Stomach (tissue), 9 donors: ENCODE data around the gene ENDOG. TPM values are rescaled to one million over a fixed set of nuclear protein-coding genes. Genes with fewer than 3 reads are reported as not detected.

Experiments
- DNase-seq, 2 donors: peaks; one replicate each; pipeline versions ENCODE4 v3.0.0 to v3.0.0-alpha.2; 2013 to 2019
- H3K27ac ChIP-seq, 5 donors: fragments of 200-600 bp in 4 of 5; sonication (generic) in 4 of 5; one replicate each; pipeline ENCODE4 v1.5.1; 2013 to 2019; ENCODE audit warnings: mild to moderate bottlenecking in 1 of 5, moderate library complexity in 1 of 5
- H3K27me3 ChIP-seq, 3 donors: fragments of 200-600 bp; sonication (generic); one replicate each; pipeline ENCODE4 v1.5.1; 2017 to 2019; ENCODE audit warnings: mixed run types in 1 of 3
- H3K36me3 ChIP-seq, 4 donors: fragments of 200-600 bp; sonication (generic); 1 replicate in 3 of 4; 2 replicates in 1 of 4; pipeline ENCODE4 v1.5.1; 2016 to 2019
- H3K4me1 ChIP-seq, 4 donors: fragments of 200-600 bp; sonication (generic); one replicate each; pipeline ENCODE4 v1.5.1; 2016 to 2019
- H3K4me3 ChIP-seq, 4 donors: fragments of 200-600 bp; sonication (generic) in 3 of 4; one replicate each; pipeline ENCODE4 v1.5.1; 2016 to 2019; ENCODE audit warnings: mild to moderate bottlenecking in 1 of 4
- H3K9me3 ChIP-seq, 4 donors: fragments of 200-600 bp; sonication (generic); one replicate each; pipeline ENCODE4 v1.5.1; 2016 to 2019
- EP300 ChIP-seq: sonication (generic); formaldehyde crosslinking; IDR thresholded peaks from one replicate; pipeline ENCODE4 v1.6.1; 2017; ENCODE audit warnings: antibody characterized with exemption
- POLR2A ChIP-seq, 4 donors: fragments of 450-650 bp; IDR thresholded peaks; one replicate each; pipeline ENCODE4 v1.6.1; 2016; ENCODE audit warnings: antibody characterized with exemption in 4 of 4, control low read depth in 2 of 4, mild to moderate bottlenecking in 1 of 4, moderate library complexity in 1 of 4
- POLR2AphosphoS5 ChIP-seq, 3 donors: sonication (generic); formaldehyde crosslinking; IDR thresholded peaks; one replicate each; pipeline ENCODE4 v1.6.1; 2016; ENCODE audit warnings: antibody characterized with exemption in 3 of 3
- WGBS, 5 donors: extraction: QIAGEN DNeasy Blood & Tissue Kit in 3 of 5; methylation state at CpG; one replicate each; pipeline versions ENCODE4 v1.1.5 to v1.1.7; 2013 to 2018; 5-methylcytosine and 5-hydroxymethylcytosine counted together
- intact Hi-C: fragments of 100-400 bp; cut with DNase I; formaldehyde crosslinking; loops from one replicate; pipeline ENCODE4 v1.15.1; 2023; ENCODE audit warnings: low total_unique reads
- polyA plus RNA-seq, 3 donors: library from polyadenylated mRNA; stranded (reverse); fragments of 200-250 nt; gene quantifications; one replicate each; pipeline ENCODE4 v1.2.3, GENCODE V29; 2013
- total RNA-seq, 5 donors: library from RNA; depleted of rRNA; stranded (reverse); fragments of >200 nt; gene quantifications; one replicate each; pipeline versions ENCODE4 v1.1.0 to v1.2.3, GENCODE V29; 2014 to 2016
- TF ChIP-seq, protein P1 (sequence below), 7 experiments: fragments of 450-650 bp in 4 of 7; fragments of 200-600 bp in 3 of 7; sonication (generic) in 3 of 7; IDR thresholded peaks; one replicate each; pipeline ENCODE4 v1.5.1; 2016 to 2019; ENCODE audit warnings: antibody characterized with exemption in 7 of 7, control low read depth in 2 of 7, mild to moderate bottlenecking in 1 of 7
- donor health status: healthy with polysubstance abuse.
- donor health status: Bipolar disorder and iron deficiency.
- donor health status: healthy.

The ENDOG gene
- total and polyA plus RNA-seq, 8 donors = 5.0 to 186 (median 31.5) TPM

DNA sequence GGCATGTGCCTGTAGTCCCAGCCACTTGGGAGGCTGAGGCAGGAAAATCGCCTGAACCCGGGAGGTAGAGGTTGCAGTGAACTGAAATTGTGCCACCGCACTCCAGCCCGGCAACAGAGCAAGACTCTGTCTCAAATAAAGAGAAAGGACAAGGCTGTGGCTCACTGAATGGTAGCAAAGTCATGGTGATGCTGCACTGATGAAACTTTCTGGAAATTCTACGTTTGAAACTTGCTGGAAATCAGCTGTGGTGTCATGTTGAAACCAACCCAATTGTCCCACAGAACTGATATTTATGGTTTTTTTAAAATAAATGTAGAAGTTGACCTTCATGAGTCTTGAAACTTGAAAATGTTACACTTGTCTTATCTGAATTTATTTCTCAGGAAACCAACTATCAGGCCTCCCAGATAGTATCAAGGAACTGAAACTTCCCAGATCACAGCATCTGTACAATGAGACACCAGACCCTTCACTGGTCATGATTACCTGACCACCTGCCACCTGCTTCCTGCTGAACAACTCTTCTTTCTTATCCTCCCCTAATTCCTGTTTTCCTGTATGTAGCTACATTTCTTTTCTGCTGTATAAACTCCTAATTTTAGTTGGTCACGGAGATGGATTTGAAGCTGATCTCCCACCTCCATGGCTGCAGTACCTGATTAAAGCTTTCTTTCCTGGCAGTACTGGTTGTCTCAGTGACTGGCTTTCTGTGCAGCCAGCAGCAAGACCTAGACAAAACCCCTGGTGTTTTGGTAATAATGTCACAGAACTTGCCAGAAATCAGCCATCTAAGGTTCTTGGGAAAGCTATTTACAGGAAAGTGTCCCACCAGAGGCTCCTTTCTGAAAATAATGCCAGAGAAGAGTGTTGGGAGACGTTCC, 36.9 kb upstream of the ENDOG start:
- WGBS, 5 donors = 77 to 82% (median 80%) methylated on average over 7 of the region's 7 CpGs

DNA sequence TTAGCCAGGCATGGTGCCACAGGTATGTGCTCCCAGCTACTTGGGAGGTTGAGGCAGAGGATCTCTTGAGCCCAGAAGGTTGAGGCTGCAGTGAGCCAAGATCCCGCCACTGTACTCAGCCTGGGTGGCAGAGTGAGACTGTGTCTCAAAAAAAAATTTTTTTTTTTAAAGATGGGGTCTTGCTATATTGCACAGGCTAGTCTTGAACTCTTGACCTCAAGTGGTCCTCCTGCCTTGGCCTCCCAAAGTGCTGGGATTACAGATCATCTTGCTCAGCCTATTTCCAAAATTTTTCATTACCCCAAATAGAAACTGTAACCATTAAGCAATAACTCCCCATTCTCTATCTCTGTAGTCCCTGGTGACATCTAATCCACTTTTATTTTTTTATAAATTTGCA, 35.6 kb upstream of the ENDOG start:
- Histone ChIP-seq H3K4me3 (no peak overlapping the region), H3K36me3 (no peaks in the 10 kb centered on the region), H3K27me3 (no peaks in the 10 kb centered on the region), H3K9me3 (no peaks in the 10 kb centered on the region), H3K4me1 (peaks cover under 1 to 13% (median 9%) of the 10 kb centered on the region in 4 donors), H3K27ac (no peak overlapping the region)
- no peak for TF ChIP-seq POLR2AphosphoS5 (IDR thresholded peaks at IDR 0.05)
- no peak for TF ChIP-seq POLR2A (IDR thresholded peaks at IDR 0.05)
- TF ChIP-seq EP300 = no peak
- 85 to 100% (median 91%) methylated on average over 1 of the region's 1 CpG for WGBS, 5 donors
- DNase-seq = no peak
- intact Hi-C loops = no loop called here

More for the DNA sequence above, 36.9 kb upstream of the ENDOG start:
- Histone ChIP-seq H3K9me3 (no peaks in the 10 kb centered on the region), H3K36me3 (no peaks in the 10 kb centered on the region), H3K4me3 (no peak overlapping the region), H3K4me1 (peaks cover 0 to 3% (median 2%) of the 10 kb centered on the region in 4 donors), H3K27ac (no peak overlapping the region), H3K27me3 (no peaks in the 10 kb centered on the region)
- DNase-seq = no peak
- TF ChIP-seq EP300 = no peak
- TF ChIP-seq POLR2AphosphoS5 (IDR thresholded peaks at IDR 0.05) = no peak
- TF ChIP-seq, protein P1, sequence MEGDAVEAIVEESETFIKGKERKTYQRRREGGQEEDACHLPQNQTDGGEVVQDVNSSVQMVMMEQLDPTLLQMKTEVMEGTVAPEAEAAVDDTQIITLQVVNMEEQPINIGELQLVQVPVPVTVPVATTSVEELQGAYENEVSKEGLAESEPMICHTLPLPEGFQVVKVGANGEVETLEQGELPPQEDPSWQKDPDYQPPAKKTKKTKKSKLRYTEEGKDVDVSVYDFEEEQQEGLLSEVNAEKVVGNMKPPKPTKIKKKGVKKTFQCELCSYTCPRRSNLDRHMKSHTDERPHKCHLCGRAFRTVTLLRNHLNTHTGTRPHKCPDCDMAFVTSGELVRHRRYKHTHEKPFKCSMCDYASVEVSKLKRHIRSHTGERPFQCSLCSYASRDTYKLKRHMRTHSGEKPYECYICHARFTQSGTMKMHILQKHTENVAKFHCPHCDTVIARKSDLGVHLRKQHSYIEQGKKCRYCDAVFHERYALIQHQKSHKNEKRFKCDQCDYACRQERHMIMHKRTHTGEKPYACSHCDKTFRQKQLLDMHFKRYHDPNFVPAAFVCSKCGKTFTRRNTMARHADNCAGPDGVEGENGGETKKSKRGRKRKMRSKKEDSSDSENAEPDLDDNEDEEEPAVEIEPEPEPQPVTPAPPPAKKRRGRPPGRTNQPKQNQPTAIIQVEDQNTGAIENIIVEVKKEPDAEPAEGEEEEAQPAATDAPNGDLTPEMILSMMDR (IDR thresholded peaks at IDR 0.05) = no peak
- no peak for TF ChIP-seq POLR2A (IDR thresholded peaks at IDR 0.05)
- intact Hi-C loops = no loop called here

DNA sequence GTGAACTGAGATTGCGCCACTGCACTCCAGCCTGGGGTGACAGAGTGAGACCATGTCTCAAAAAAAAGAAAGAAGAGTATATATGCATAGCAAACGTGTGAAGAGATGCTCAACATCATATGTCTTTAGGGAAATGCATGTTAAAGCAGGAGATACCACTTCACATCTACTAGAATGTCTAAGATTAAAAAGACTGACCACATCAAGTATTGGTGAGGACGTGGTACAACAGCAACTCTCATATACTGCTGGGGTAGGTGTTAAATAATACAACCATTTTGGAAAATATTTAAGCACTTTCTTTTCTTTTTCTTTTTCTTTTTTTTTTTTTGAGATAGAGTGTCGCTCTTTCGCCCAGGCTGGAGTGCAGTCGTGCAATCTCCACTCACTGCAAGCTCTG, 32.9 kb upstream of the ENDOG start:
- Histone ChIP-seq H3K27ac (no peak overlapping the region), H3K9me3 (no peaks in the 10 kb centered on the region), H3K36me3 (peaks cover 0 to 16% (median 10%) of the 10 kb centered on the region in 4 donors), H3K4me3 (no peak overlapping the region), H3K27me3 (no peaks in the 10 kb centered on the region), H3K4me1 (peaks cover 9 to 26% (median 24%) of the 10 kb centered on the region in 4 donors)
- WGBS, 5 donors = 89 to 97% (median 94%) methylated on average over 6 of the region's 6 CpGs
- intact Hi-C loops = no loop called here
- no peak for DNase-seq
- no peak for TF ChIP-seq POLR2A (IDR thresholded peaks at IDR 0.05)
- TF ChIP-seq, protein P1 (IDR thresholded peaks at IDR 0.05) = no peak

DNA sequence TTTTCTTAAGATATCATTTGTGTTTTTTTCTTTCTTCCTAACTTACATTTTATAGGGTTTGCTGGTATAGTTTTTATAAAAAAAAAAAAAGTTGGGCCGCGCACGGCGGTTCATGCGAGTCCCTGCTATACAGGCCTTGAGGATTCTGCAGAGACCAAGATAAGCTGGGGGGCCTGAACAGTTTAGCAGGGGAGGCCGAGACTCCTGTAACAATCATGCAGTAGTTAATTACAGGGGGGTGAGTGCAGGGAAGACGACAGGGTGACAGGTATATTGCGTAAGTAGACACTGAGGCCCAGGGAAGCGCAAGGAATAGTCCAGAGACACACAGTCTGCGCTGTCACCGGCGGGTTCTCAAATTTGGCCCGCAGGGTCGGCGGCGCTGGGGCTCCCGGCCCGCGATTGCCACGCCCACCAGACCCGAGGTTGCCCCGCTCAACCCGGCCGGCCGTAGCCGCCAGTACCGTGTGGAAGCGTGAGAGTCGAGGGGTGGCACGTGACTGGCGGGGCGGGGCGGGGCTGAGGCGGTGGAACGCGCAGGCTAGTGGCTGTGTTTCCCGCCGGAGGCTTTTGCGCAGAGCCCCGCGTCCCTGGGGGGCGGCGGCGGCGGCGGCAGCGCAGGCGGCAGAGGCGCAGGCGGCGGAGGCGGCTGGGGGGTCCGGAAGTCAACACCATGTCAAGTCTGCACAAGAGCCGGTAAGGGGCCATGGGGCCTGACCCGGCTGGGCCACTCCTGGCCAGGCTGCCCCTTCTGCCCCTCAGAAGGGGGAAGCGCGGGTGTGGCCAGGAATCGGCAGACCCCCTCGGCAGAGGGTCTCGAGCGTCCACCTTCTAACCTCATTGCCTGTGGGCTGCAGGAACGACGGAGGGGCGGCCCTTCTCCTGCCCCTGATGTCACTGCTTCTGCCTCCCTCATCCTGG, 31.4 kb upstream of the ENDOG start, which contains the start of gene TBC1D13:
TBC1D13 (plus strand) TSS at position 573 of the 921 bp plus-strand sequence; CDS start at position 674, 101 bp downstream.
- Histone ChIP-seq H3K27ac (peak within 1 kb of the TSS; percentile 78 to 91 (median 88)), H3K36me3 (peaks cover 11 to 31% (median 25%) of the 10 kb centered on the region in 4 donors), H3K9me3 (no peaks in the 10 kb centered on the region), H3K4me3 (peak within 1 kb of the TSS; percentile 93 to 99 (median 98)), H3K4me1 (peaks cover 9 to 26% (median 24%) of the 10 kb centered on the region in 4 donors), H3K27me3 (no peaks in the 10 kb centered on the region)
- intact Hi-C loops = no loop called here
- TF ChIP-seq POLR2A (IDR thresholded peaks at IDR 0.05) (no peak), POLR2AphosphoS5 (IDR thresholded peaks at IDR 0.05) (peak; percentile 75 to 91 (median 85)), EP300 (no peak)
- TF ChIP-seq, protein P1 (IDR thresholded peaks at IDR 0.05) = peak in 1 of 7 experiments; percentile 5
- 7 to 16% (median 8%) methylated on average over 28 to 64 of the region's 64 CpGs for WGBS, 5 donors
- peak; percentile 93 to 96 for DNase-seq
